Mucosa of descending colon (tissue), 3 donors: ENCODE data around the gene YPEL2. TPM values are rescaled to one million over a fixed set of nuclear protein-coding genes. Genes with fewer than 3 reads are reported as not detected.

Experiments used
- ATAC-seq: fragments of 200-7000 bp; cut with Tn5 transposase; one replicate; pipeline ENCODE4 v1.9.1; 2020; ENCODE audit warnings: mild to moderate bottlenecking, moderate library complexity
- DNase-seq, 3 donors: peaks; one replicate each; pipeline ENCODE4 v3.0.0-alpha.2; 2020
- H3K36me3 ChIP-seq: fragments of 200-600 bp; one replicate; pipeline ENCODE4 v1.8.0; 2021; ENCODE audit warnings: low read depth, mild to moderate bottlenecking
- H3K4me1 ChIP-seq: fragments of 200-600 bp; one replicate; pipeline ENCODE4 v1.8.0; 2021; ENCODE audit warnings: low read depth, mild to moderate bottlenecking
- H3K4me3 ChIP-seq: fragments of 200-600 bp; one replicate; pipeline ENCODE4 v1.8.0; 2021; ENCODE audit warnings: mild to moderate bottlenecking
- H3K9me3 ChIP-seq: fragments of 200-600 bp; one replicate; pipeline ENCODE4 v1.8.0; 2021; ENCODE audit warnings: mild to moderate bottlenecking
- intact Hi-C, 2 donors: fragments of 100-400 bp; cut with DNase I in 1 of 2; cut with micrococcal nuclease in 1 of 2; formaldehyde crosslinking; loops; one replicate each; pipeline versions ENCODE4 v1.11.0 to v1.11.1; 2022; cut with DNase I, micrococcal nuclease
- total RNA-seq, 3 donors: library from RNA; stranded (reverse); fragmentation: NEBNext Ultra II Directional in 2 of 3; extraction: Animal tissue kit (Norgen Biotek cat#: 25700) in 2 of 3; gene quantifications; one replicate each; pipeline versions ENCODE4 v1.2.1 to v1.2.4, GENCODE V29; 2021 to 2023
- TF ChIP-seq, protein P1 (sequence below): fragments of 200-600 bp; IDR thresholded peaks from one replicate; pipeline ENCODE4 v1.8.0; 2022; ENCODE audit warnings: antibody characterized with exemption, mild to moderate bottlenecking
- donor health status: DM: no; HTN: no; CAD: no; lungs with moderate emphysema.
- donor health status: DM: no; HTN: no; CAD: no.
- donor health status: DM: no; HTN: yes; CAD: no.

The YPEL2 gene
- total RNA-seq, 3 donors from 2014 or later = 29.6 to 33.8 (median 32.8) TPM

DNA sequence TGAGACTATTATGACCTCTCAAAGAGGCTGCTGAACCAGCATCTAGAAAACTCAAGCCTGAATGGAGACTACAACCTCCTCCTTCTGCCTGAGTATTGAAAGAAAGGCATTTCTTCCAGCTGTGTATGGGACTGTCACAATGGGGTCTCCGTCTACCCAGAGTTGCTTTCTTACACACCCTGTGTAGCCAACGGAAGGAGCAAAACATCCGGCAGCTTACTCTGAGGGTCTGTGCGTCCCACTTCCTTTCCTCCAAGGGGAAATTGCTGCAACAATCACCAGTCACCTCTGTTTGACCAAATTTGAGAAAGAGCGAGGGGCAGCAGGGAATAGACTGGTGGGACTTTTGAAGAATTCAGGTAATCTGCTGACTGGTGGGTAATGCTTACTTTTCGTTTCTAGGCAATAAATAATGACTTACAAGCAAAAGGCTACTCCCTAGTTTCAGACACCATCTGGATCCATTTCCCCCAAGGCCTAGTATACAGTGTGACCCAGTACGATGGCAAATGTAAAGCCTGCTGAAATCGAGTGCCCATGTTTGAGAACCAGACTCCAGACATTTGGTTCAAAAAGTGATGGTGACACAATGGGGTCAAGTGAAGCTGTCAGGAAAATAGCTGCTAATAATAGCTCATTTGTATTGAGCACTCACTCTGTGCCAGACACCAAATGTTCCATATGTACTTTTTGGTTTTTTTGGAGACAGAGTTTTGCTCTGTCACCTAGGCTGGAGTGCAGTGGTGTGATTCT lies 81.7 kb downstream of the YPEL2 start:
- TF ChIP-seq, protein P1, sequence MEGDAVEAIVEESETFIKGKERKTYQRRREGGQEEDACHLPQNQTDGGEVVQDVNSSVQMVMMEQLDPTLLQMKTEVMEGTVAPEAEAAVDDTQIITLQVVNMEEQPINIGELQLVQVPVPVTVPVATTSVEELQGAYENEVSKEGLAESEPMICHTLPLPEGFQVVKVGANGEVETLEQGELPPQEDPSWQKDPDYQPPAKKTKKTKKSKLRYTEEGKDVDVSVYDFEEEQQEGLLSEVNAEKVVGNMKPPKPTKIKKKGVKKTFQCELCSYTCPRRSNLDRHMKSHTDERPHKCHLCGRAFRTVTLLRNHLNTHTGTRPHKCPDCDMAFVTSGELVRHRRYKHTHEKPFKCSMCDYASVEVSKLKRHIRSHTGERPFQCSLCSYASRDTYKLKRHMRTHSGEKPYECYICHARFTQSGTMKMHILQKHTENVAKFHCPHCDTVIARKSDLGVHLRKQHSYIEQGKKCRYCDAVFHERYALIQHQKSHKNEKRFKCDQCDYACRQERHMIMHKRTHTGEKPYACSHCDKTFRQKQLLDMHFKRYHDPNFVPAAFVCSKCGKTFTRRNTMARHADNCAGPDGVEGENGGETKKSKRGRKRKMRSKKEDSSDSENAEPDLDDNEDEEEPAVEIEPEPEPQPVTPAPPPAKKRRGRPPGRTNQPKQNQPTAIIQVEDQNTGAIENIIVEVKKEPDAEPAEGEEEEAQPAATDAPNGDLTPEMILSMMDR = no peak
- Histone ChIP-seq H3K9me3 (peaks cover 10% of the 10 kb centered on the region), H3K36me3 (no peaks in the 10 kb centered on the region), H3K4me1 (no peaks in the 10 kb centered on the region), H3K4me3 (no peak overlapping the region)
- DNase-seq (no peak), ATAC-seq (no peak)
- intact Hi-C loops = no loop called here

DNA sequence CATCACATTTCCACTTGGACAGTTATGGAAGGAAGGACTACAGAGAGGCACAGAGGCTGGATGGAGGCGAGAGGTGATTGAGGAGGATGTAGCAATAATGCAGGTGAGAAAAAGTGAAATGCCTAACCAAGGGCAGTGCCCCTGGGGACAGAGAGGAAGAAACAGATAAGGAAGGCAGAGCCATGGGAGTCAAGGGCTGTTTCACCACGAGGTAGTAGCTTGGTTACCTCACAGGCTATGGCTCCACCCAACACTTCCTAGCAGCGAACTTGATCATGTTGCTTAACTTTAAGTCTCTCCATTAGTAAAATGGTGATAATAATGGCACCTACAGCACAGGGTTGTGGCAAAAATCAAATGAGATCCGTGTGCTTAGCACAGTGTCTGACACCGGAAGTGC lies 83.9 kb downstream of the YPEL2 start:
- ATAC-seq (no peak), DNase-seq (no peak)
- TF ChIP-seq, protein P1 = no peak
- Histone ChIP-seq H3K4me1 (no peaks in the 10 kb centered on the region), H3K4me3 (no peak overlapping the region), H3K9me3 (peaks cover 2% of the 10 kb centered on the region), H3K36me3 (no peaks in the 10 kb centered on the region)
- intact Hi-C loops = no loop called here

DNA sequence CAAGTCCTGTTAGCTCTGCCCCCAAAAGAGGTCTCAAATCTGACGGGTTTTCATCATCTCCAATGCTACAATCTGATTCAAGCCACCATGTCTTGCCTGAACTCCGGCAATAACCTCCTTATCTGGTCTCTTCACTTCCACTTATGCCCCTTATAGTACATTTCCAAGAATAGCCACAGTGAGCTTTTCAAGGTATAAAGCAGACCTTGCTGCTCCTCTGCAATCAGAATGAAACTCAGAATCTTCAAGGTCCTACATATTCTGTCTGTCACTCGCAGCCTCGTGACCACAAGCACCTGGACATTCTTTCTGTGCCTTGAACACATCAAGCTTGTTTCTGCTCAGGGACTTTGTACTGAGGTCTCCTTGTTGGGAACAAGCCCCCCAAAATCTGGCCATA lies 84.7 kb downstream of the YPEL2 start:
- no peaks in the 10 kb centered on the region for H3K4me1 ChIP-seq
- ATAC-seq (no peak), DNase-seq (no peak)
- no peaks in the 10 kb centered on the region for H3K9me3 ChIP-seq
- H3K4me3 ChIP-seq = no peak overlapping the region
- intact Hi-C loops = no loop called here
- no peaks in the 10 kb centered on the region for H3K36me3 ChIP-seq
- TF ChIP-seq, protein P1 = no peak

DNA sequence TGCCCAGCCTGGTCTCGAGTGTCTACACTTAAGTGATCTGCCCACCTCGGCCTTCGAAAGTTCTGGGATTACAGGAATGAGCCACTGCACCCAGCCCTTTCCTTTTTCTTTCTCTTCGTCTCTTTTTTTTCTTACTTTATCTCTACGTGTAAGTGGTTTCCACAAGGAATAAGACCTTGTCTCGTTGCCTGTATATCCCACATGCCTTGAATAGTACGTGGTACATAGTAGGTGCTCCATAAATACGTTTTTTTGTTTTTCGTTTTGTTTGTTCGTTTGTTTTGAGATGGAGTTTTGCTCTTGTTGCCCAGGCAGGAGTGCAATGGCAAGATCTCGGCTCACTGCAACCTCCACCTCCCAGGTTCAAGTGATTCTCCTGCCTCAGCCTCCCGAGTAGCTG lies 86.0 kb downstream of the YPEL2 start:
- ATAC-seq (no peak), DNase-seq (no peak)
- Histone ChIP-seq H3K4me3 (no peak overlapping the region), H3K36me3 (no peaks in the 10 kb centered on the region), H3K4me1 (no peaks in the 10 kb centered on the region), H3K9me3 (no peaks in the 10 kb centered on the region)
- TF ChIP-seq, protein P1 = no peak
- intact Hi-C loops = no loop called here

DNA sequence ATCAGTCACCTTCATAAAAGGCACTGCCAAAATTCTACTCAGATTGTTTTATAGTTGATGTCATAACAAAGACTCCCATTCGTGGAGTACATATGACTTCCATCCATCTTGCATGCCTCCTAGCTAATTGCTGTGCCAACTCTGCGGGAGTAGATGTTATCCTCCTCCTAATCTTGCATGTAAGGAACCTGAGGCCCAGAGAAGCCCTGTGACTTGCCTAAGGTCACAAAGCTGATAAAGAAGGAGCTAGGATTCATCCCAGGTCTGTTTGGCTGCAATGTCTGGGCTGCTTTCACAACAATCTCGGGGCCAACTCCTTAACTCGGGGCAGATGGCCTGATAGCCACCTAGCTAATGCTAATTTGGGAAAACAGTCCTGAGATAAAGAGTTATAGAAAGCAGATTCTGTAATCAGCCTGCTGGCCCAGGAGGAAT lies 87.3 kb downstream of the YPEL2 start:
- intact Hi-C loops = no loop called here
- DNase-seq = no peak
- no peak for ATAC-seq
- TF ChIP-seq, protein P1 = no peak
- no peaks in the 10 kb centered on the region for H3K4me1 ChIP-seq
- no peaks in the 10 kb centered on the region for H3K36me3 ChIP-seq
- no peak overlapping the region for H3K4me3 ChIP-seq
- H3K9me3 ChIP-seq = no peaks in the 10 kb centered on the region

DNA sequence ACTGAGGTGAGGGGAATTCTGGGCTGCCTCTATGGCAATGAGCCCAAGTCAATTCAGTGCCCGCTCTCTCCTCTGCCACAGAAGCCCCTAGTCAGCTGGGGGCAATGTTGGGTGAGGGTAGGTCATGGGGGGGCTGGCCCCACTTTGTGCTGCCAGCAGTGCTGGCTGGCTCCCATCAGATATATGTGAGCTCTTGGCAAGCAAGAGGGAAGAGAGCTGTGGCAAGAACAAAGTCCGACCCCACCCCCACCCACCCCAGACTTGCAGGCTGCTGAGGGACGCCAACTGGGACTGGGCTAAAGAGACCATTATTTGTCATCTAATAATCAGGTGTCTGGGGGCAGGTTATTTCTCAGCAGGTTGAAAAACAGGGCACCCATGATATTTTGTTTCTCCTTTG lies 89.4 kb downstream of the YPEL2 start:
- TF ChIP-seq, protein P1 = no peak
- ATAC-seq = no peak
- intact Hi-C loops = no loop called here

More for the DNA sequence above, 89.4 kb downstream of the YPEL2 start:
- no peaks in the 10 kb centered on the region for H3K36me3 ChIP-seq
- H3K4me3 ChIP-seq = no peak overlapping the region
- H3K4me1 ChIP-seq = no peaks in the 10 kb centered on the region
- no peaks in the 10 kb centered on the region for H3K9me3 ChIP-seq
- no peak for DNase-seq
